ENCODE measurements around the gene ZNF618.
"Not testable (repeated sequence)": the region's sequence is repeated elsewhere in the genome, so short reads cannot be mapped to it uniquely, and the experiment has no call there.

The ZNF618 gene

DNA sequence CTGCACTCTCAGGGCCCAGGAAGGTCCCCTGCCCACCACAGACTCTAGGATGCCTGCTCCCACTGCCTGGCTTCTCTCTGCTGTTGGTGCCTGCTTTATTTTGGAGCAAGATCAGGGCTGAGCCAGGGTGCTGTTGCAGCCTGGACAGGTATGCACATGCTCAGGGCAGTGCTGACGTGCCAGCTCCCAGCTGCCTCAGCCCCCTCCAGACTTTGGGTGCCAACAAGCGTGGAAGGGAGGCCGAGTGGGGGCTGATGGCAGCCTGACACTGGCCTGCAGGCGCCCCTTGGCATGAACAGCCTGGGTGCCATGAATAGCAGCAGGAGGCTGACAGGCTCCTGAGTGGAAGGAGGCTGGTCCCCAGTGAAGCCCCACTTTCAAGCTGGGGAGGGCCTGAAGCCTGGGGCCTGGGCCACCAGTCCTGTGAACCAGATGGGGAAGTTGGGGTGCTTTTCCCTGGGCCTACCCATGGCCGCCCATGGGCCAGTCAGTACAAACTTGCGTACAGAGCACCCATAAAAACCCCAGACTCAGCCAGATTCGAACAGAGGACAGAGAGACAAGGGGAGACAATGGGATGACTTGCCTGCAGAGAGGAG, 195.2 kb downstream of the ZNF618 start:
- DNase-seq, result no peak

DNA sequence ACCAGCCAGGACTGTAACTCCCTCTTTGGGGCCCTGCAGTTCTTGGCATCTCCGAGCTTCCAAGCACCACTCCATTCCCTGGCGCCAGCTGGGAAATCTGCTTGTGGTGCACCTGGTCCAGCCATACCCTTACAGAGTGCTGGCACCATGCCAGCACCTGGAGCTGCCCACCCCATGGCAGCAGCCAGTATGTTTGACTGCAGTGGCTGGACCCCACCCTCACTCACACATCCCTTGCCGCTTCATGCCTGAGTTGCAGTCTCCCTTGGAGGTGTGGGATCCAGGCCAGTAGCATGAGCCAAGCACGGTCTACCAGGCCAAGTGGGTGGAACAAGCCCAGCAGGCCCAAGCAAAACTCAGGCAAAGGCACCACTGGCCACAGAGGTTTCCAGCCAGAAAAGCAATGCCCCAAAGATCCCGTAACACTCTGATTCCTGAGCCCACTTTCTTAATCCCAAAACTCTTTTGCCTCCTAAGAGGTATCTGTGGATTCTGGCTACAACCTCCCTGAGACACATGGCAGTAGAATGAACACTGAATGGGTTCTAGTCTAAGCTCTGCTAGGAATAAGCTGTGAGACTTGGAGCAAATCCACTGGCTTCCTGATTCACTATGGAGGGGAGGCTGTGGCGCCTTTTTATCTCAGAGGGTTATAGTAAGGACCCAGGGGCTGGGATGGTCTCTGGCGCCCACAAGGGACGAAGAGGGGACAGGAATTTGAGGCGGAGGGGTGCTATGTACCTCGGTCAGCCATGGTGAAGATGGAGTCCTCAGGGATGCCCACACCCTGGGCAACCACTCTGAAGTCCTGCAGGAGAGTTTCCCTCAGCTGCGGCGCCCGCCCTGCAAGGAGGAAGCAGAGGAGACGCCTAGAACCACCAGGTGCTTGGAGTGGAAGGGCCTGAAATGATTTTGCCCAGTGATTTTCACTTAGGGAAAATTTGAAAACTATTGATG, 196.4 kb downstream of the ZNF618 start:
- DNase-seq, result no peak

DNA sequence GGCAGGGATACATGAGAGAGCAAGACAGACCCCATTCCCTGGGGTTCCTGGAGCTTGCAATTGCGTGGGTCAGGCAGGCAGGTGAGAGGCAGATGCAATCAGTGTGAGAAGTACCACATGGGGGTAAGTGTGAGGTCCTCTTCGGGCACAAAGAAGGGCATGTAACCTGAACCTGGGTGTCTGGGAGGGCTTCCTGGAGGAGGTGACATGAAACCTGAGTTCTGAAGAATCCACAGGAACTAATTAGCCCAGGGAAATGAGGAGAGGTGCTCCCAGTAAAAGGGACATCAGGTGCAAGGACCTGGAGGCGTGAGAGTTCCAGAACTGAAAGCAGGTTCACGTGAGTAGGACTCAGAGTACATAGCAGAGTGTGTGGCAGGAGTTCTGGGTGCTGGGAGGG, 199.5 kb downstream of the ZNF618 start:
- no peak for DNase-seq

DNA sequence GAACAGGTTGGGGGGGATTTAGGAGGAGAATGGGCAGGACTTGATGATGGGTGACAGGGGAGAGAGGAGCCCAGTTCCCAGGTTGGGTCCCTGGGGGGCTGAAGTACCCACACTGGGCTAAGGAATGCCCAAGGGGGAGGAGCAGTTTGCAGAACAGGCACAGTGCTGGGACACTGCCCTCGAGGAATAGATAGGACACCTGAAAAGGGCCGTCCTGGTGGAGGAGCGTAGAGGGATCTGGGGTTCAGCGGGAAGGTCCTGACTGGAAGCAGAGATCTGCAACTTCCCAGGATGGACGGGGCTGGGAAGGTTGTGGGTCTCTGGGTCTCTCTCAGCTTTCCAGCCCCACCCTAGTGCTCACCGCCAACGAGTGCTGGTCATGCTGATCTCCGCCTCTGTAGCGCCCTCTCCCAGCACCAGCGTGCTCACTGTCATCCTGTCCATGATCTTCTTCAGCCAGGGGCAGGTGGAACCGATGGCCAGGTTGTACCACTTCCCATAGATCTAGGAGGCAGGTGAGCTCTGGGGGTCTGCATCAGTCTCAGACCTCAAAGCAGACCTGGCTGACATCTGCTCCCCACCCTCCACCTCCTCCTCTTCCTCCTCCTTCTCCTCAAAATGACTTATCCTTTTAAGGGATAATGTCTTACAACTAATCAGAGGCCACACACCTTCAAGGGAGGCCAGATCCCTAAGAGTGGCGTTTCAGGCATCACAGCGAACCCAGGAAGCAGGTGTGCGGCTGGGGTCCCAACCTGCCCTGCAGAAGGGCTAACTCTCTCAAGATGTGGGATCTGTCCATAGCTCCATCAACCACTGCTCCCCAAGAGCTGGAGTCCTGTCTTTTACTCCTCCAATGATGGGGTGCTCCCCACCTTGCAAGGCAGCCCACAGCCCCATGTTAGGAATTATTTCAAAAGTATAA, 200.4 kb downstream of the ZNF618 start:
- DNase-seq, result no peak

DNA sequence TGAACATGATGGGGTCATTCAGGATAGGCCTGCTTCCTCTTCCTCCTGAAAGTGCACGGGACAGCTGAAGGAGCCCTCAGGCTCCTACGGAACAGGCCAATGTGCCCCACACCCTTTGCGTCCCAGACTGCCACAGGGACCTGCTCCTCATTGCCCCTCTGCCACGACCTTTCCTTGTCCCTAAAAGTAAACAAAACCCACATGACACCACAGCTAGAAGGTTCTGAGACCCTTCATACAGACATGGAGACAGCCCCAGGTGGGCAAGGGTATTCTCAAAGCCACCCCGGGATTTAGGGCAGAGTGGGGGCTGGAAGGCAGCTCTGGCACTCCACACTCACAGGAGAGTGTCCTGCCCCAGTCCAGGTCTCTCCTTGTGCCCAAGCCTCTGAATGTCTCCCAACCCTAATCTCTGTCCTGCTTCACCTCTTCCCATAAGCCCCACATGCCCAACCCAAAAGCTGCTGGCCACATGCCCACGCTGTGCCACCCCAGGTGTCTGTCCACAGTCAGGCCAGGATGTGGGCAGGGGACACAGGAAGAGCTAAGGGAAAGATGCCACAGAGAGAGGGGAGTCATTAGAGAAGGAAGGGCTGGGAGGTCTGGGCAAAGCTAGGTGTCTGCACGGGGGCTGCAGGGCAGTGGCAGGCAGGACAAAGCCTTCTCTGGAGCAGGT, 201.2 kb downstream of the ZNF618 start:
- DNase-seq, result no peak

DNA sequence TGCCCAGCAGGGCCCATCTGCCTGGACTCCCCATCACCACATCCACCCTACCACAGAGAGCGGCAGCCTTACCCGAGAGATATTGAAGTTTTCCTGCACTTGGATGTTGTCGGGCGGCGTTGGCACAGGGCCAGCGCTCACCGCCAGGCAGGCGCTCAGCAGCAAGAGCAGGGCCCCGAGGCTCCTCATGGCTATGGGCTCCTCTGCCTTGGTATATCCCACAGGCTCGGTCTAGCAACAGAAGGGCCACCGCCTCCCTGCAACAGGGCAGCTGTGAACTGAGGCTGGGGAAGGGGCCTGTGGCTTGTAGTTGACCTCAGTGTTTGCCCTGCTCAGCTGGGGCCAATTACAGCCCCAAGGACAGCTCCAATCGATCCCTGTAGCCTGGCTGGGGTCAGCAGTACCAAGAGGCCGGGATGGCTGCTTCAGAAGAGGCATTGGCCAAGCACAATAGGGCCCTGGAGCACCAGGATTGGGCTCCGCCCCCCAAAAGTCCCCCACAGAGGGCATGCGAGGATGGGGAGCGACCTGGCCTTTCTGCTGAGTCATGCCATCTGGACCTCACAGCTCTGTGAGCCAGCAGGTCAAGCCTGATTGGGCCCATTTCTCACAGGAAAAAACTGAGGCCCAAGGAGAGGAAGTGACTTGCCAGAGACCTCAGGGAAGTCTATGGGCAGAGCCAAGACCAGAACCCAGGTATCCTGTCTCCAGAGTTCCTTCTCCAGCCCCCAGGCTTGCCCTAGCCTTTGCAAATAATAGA, 202.1 kb downstream of the ZNF618 start, which contains the start of gene AMBP:
Gene AMBP (minus strand): TSS at position 280 of the 760 bp plus-strand sequence. CDS start 91 bp downstream, at position 189.
- DNase-seq, result no peak

DNA sequence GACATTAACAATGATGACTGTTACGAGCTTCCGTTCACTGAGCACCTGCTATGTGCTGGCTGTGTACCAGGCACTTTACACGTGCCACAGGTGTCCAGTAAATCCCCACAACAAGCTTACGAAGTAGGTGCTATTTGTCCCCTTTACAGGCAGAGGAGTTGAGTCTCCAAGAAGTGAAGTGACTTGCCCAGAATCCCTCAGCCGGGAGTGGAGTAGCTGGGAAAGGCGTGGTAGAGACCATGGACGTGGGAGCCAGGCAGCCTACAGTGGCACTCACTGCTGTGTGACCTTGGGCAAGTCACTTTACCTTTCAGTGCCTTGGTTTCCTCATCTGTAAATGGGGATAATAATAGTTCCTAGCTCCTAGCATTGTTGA, 202.7 kb downstream of the ZNF618 start:
- no peak for DNase-seq

DNA sequence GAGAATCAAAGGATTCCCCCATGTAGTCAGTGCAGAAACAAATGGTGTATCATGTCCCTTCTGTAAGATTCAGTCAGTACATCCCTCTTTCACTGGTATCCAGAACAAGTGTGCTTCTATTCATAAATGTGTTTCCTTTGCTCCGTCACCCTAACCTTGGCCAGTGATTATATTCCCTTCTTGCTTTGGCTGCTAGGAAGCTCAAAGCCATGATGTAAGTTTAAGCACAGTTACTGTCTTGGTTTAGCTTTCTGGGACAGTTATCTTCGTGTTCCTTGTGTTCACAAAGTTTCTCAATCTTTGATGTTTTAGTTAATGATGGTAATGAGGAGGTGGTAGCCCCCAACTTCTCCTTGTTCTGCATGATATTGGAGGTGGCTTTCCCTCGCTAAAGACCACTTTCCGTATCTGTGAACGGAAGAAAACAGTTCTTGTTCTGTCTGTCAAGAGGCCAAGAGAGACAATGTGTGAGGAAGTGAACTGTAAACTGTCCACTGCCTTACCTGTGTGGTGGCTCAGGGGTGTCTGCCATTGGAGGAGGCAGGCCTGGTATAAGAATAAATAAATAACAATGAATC, 204.2 kb downstream of the ZNF618 start:
- DNase-seq, result no peak

DNA sequence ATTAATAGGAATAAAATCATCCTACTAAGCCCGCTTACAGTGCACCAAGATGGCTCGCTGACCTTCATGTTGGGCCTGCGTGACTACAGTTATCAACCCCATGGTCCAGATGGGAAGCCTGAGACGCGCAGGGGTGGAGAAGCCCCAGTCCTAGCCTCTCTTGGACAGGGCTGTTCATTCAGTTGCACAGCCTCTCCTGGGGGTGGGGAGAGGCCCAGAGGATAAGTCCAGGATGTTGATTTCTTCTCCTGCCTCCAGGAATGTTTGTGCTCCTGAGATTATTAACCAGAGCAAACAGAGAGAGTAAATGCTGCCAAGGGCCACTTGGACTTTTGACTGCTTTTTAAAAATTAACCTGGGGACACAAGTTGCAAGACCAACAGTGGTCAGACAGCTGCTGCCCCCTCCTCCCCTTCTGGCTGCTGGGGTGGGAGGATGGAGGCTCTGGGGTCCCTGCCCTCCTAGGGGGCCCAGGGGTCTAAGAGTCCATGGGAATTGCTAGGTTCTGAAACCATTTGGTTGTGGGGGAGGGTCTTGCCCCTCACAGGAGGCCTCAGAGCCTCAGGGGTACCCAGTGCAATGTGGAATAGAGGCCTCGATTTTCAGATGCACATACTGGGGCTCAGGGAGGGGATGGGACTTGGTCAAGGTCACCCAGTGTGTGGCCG, 204.8 kb downstream of the ZNF618 start:
- DNase-seq, result no peak

DNA sequence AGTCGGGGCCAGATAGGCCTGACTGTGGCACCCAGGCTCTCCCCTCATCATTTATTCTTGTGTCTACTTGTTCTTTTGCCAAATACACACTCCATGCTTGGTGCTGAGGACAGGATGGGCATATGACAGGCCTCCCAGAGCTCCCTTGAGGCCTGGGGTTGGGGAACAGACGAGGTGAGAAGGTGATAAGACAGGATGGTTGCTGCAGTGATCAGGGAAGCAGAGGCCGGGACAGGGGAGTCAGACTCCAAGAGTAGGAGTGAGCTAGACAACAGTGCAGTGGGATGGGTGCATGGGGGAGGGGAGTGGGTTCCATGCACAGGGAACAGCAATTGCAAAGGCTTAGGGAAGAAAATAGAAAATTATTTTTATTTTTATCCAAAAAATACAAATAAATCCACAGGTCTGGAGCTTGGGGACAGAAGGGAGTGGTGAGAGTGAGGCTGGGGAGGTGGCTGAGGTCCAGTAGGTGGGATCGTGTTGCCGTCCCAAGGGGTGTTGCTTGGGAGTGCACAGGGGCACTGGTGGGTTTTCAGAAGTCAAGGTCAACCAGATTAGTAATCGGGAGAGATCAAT, 205.4 kb downstream of the ZNF618 start:
- no peak for DNase-seq

DNA sequence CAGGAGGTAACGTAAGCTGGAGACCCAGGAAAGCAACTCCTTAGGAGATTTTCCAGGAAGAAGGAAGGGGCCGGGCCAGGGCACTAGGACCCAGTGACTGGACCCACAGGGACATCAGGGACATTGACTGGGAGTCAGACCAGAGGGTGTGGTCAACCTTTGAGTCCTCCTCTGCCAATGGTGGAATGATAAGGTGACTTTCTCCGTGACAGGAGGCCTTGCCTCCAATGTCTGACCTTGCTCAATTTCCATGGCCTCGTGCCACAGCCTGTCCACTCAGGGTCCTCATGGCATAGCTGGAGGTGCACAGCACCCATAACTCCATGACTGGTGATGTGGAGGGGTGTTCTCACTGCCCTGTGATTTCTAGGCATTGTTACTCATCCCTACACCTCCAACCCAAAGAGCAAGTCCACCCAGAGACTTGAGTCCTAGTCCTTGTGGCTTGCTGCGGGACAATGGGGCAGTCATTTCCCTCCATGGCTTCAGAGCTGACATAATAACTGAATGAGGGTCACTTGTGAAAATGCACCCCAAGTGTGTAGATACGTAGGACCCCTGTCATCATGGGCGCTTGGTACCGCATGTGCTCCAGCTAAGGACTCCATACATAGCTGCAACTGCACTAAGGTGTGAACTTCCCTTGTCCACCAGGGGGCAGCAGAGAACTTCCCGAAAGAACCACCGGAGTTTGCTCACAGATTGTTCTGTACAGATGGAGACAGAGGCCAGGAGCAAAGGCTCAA, 206.1 kb downstream of the ZNF618 start:
- peak; percentile 80 for DNase-seq

DNA sequence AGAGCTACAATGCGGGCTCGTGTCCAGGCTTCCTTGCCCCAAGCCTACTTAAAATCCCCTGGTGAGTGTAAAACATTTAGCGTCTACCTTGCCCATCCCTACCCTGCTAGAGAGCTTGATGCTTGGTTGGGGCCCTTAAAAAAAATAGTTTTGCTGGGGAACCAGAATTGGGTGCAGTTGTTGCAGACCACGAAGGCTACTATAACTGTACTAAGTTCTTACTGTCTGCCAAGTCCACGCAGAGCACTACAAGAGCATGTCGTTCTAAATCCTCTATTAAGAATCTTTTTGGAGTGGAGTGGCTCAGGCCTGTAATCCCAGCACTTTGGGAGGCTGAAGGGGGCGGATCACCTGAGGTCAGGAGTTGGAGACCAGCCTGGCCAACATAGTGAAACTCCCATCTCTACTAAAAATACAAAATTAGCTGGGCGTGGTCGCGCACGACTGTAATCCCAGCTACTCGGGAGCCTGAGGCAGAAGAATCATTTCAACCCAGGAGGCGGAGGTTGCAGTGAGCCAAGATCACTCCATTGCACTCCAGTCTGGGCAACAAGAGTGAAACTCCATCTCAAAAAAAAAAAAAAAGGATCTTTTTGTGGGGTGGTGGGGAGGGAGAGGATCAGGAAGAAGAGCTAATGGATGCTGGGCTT, 206.8 kb downstream of the ZNF618 start:
- DNase-seq, result not testable (repeated sequence)

DNA sequence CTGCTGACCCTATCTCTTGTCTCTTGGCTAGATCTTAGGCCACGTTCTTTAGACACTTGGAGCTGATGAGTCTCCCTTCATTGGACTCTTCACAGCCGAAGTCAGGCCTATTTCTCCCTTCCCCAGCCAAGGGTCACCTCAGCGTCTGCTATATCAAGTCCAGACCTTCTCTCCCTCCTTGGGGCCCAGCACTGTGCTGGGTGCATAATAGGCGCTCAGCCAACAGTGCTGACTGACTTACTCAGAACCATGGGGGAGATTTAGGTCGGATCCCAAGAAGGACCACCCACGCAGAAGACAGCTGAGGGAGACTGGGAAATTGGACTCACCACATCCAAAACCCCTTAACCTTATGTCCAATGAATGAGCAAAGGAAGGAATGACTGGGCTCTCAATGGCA, 207.6 kb downstream of the ZNF618 start:
- DNase-seq, result no peak

DNA sequence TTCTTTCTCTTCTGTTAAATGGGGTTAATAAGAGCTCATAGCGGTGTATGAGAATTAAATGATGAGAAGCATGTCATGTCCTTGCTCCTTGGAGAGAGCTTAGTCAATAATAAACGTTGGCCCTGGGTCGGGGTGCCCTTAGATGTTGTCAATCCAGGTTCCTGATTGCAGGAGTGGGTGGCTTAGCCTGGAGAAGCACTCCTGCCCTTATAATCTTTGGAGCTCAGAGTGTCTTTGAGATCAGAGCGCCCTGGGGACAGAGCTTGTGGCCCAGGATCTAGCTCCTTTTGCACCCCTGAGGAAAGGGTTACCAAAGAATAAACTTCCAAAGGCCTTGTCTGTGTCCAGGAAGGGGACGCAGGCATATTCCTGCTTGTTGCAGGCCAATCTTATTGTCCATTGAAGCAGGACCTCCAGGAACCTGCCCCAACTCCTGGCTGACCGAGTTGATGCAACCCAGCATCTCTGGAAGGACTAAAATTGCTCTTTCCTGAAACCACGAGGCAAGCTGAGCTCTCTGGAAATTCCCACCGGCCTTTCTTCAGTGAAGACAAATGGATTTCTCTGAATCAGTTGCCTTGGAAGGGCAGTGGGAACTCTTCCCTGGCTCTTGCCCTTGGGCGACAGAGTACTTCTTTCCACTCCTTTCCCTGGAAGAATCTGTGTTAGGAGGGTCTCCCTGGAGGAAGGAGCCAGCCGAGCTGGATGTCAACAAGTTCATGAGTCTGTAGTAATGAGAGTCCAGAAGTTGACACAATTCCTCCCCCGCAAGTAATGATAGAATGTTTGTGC, 208.4 kb downstream of the ZNF618 start:
- DNase-seq, result no peak

DNA sequence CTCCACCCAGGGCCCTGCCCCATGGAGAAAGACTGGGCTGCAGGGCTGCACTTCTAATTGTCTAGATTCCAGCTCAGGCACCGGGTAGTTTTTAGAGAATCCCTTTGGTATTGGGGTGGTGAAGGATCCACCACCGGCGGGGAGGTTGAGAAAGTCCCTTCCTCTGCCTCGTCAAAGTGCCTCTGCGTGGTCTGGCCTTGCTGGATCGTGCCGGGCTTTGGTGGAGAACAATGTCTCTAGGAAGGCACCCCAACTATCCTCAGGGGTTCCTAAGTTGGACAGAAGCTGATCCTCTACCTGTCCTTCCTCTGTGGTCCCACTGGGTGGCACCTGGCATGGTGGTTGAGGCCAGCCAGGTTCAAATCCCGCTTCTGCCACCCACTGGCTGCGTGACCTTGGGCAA, 209.3 kb downstream of the ZNF618 start:
- no peak for DNase-seq

DNA sequence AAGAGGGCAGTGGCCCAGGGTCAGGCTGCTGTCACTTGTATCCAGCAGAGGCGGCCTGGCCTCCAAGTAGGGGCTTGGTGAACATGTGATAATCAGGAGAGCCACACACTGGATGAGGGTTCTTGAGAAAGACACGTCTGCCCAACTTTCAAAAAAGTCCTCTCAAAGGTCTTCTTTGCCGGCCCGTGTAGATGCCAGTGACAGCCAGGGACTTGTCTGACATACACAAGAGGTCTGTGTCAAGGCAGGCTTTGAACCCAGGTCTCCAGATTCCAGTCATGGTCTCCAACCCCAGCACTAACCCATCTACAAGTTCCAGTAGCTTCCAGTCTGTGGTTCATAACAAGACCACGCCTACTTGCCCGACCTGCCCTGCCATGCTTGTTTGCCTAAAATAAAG, 209.9 kb downstream of the ZNF618 start:
- DNase-seq, result no peak

DNA sequence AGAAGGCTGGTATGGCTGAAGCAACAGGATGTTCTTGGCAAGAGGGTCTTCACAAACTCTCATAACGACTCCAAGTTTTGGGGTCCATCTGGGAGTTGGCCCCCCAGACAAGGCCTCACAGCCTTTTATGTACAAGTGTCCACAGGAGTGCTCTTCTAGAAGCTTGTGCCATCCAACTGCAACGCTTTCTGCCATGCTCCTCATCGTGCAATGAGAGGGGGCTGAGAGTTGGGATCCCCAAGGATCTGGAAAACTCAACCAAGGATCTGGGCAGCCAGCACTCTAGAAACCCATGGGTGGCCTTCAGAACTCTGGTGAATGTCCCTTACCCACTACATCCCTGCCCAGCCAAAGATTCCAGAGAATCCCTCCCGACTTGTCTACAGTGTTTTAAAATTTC, 210.5 kb downstream of the ZNF618 start:
- no peak for DNase-seq

DNA sequence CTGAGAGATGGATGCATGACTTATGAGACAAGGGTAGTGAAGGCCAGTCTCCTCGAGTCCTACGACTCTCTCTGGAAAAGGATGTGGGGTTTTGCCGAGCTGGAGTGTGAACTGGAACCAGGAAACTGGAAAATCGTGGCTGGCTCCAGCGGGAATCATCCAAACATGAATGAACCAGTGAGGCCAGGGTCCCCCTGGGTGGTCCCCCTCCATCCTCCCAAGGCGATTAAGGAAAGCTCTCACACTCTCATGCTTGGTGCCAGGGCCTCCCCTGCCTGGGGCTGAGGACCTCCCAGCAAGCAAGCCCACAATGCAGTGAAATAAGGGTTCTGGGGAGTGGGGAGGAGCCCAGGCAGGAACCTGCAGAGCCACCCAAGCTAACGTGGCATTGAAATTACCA, 211.6 kb downstream of the ZNF618 start:
- no peak for DNase-seq
